ENCODE data around the gene DOK5.

- TF ChIP-seq, protein P1, sequence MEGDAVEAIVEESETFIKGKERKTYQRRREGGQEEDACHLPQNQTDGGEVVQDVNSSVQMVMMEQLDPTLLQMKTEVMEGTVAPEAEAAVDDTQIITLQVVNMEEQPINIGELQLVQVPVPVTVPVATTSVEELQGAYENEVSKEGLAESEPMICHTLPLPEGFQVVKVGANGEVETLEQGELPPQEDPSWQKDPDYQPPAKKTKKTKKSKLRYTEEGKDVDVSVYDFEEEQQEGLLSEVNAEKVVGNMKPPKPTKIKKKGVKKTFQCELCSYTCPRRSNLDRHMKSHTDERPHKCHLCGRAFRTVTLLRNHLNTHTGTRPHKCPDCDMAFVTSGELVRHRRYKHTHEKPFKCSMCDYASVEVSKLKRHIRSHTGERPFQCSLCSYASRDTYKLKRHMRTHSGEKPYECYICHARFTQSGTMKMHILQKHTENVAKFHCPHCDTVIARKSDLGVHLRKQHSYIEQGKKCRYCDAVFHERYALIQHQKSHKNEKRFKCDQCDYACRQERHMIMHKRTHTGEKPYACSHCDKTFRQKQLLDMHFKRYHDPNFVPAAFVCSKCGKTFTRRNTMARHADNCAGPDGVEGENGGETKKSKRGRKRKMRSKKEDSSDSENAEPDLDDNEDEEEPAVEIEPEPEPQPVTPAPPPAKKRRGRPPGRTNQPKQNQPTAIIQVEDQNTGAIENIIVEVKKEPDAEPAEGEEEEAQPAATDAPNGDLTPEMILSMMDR (IDR thresholded peaks at IDR 0.05) = no peak
- TF ChIP-seq POLR2A (IDR thresholded peaks at IDR 0.05) = no peak
Observed at GRCh38 chr20:54510541-54511129, 35.2 kb downstream of the DOK5 start.
